Keratinocyte (primary cell): ENCODE data around the gene ID2. TPM values are rescaled to one million over a fixed set of nuclear protein-coding genes. Genes with fewer than 3 reads are reported as not detected.

Experiments used
- DNase-seq: peaks from one replicate; pipeline ENCODE4 v3.0.0-alpha.2; 2011; ENCODE audit warnings: low read depth, missing footprints, low spot score
- FAIRE-seq: peaks from 2 replicates; lab custom pipeline; 2011; peaks lifted over from hg19 to GRCh38; lab: Jason Lieb, UNC
- H2AFZ ChIP-seq: 2 replicates; pipeline ENCODE4 v1.6.0; 2012; ENCODE audit warnings: low read length, control low read depth, inconsistent platforms; ENCODE audit not compliant: control insufficient read depth
- H3K27ac ChIP-seq: 2 replicates; pipeline ENCODE4 v1.5.1; 2011; ENCODE audit warnings: low read length; ENCODE audit not compliant: control insufficient read depth, insufficient read depth
- H3K27me3 ChIP-seq: 3 replicates; pipeline ENCODE4 v1.6.0; 2011; ENCODE audit warnings: low read length; ENCODE audit not compliant: control insufficient read depth, insufficient read depth; ENCODE audit errors: extremely low read depth
- H3K36me3 ChIP-seq, 2 experiments: 2 replicates in 1 of 2; 3 replicates in 1 of 2; pipeline ENCODE4 v1.5.1; 2011; ENCODE audit warnings: low read length in 2 of 2, mild to moderate bottlenecking in 1 of 2; ENCODE audit not compliant: control insufficient read depth in 2 of 2, insufficient read depth in 2 of 2; ENCODE audit errors: extremely low read depth in 1 of 2
- H3K4me1 ChIP-seq: 3 replicates; pipeline ENCODE4 v1.5.1; 2011; ENCODE audit warnings: low read length; ENCODE audit not compliant: control insufficient read depth, insufficient read depth; ENCODE audit errors: extremely low read depth
- H3K4me2 ChIP-seq: 3 replicates; pipeline ENCODE4 v1.6.0; 2011; ENCODE audit warnings: low read depth, low read length; ENCODE audit not compliant: control insufficient read depth, insufficient read depth; ENCODE audit errors: extremely low read depth
- H3K4me3 ChIP-seq, 3 experiments: fragments of 200-600 bp in 1 of 3; sonication (generic) in 1 of 3; 2 replicates in 2 of 3; 3 replicates in 1 of 3; pipeline ENCODE4 v1.5.1; 2011 to 2016; ENCODE audit warnings: low read length in 3 of 3, mild to moderate bottlenecking in 3 of 3, control low read depth in 2 of 3, inconsistent platforms in 1 of 3, low read depth in 1 of 3, mixed read lengths in 1 of 3, mixed run types in 1 of 3, moderate library complexity in 1 of 3; ENCODE audit not compliant: control insufficient read depth in 2 of 3, insufficient read depth in 2 of 3; ENCODE audit errors: extremely low read depth in 1 of 3
- H3K79me2 ChIP-seq: 2 replicates; pipeline ENCODE4 v1.6.0; 2012; ENCODE audit warnings: low read length; ENCODE audit not compliant: control insufficient read depth, insufficient read depth
- H3K9ac ChIP-seq: 3 replicates; pipeline ENCODE4 v1.6.0; 2011; ENCODE audit warnings: low read length; ENCODE audit not compliant: control insufficient read depth, insufficient read depth; ENCODE audit errors: extremely low read depth
- H3K9me1 ChIP-seq: 3 replicates; pipeline ENCODE4 v1.6.0; 2011; ENCODE audit warnings: low read length; ENCODE audit not compliant: control insufficient read depth, insufficient read depth; ENCODE audit errors: extremely low read depth
- H3K9me3 ChIP-seq: 2 replicates; pipeline ENCODE4 v1.5.1; 2012; ENCODE audit warnings: low read depth, low read length; ENCODE audit not compliant: control insufficient read depth
- H4K20me1 ChIP-seq: 3 replicates; pipeline ENCODE4 v1.6.0; 2011; ENCODE audit warnings: low read length; ENCODE audit not compliant: control insufficient read depth, insufficient read depth; ENCODE audit errors: extremely low read depth
- EZH2 ChIP-seq: IDR thresholded peaks from one replicate; pipeline ENCODE4 v1.6.1; 2012; ENCODE audit warnings: inconsistent platforms, mild to moderate bottlenecking, low read length, moderate library complexity
- dilution Hi-C: fragments of 300-500 bp; cut with MboI; formaldehyde crosslinking; loops from one replicate; pipeline ENCODE4 v1.7.0; 2020; ENCODE audit warnings: low sequenced_read_pairs; ENCODE audit not compliant: extremely low pct_ligation_motif_present
- polyA plus RNA-seq, 5 experiments: library from polyadenylated mRNA; depleted of rRNA in 3 of 5; stranded (reverse) in 3 of 5; stranded (forward) in 1 of 5; unstranded in 1 of 5; fragments of >200 nt; gene quantifications; 1 replicate in 1 of 5; 2 replicates in 3 of 5; 3 replicates in 1 of 5; pipeline versions ENCODE4 v1.2.1 to v1.2.3, GENCODE V29; 2011 to 2012; ENCODE audit warnings: missing spikeins in 2 of 5, low read depth in 1 of 5, low replicate concordance in 1 of 5
- TF ChIP-seq, protein P1 (sequence below), 3 experiments: IDR thresholded peaks in 1 of 3; conservative IDR thresholded peaks in 1 of 3; optimal IDR thresholded peaks in 1 of 3; 2 replicates in 2 of 3; 3 replicates in 1 of 3; pipeline versions ENCODE3 to v1.5.1; 2011; ENCODE audit warnings: low read length in 3 of 3, mild to moderate bottlenecking in 3 of 3, moderate library complexity in 2 of 3, control low read depth in 1 of 3, inconsistent platforms in 1 of 3; ENCODE audit not compliant: insufficient read depth in 2 of 3; ENCODE audit errors: extremely low read depth in 1 of 3

ID2 gene
- polyA plus RNA-seq, 1 donor (not counting 4 experiments of a cell fraction or from before 2014, with no cell fraction given), result 6.3 TPM

DNA sequence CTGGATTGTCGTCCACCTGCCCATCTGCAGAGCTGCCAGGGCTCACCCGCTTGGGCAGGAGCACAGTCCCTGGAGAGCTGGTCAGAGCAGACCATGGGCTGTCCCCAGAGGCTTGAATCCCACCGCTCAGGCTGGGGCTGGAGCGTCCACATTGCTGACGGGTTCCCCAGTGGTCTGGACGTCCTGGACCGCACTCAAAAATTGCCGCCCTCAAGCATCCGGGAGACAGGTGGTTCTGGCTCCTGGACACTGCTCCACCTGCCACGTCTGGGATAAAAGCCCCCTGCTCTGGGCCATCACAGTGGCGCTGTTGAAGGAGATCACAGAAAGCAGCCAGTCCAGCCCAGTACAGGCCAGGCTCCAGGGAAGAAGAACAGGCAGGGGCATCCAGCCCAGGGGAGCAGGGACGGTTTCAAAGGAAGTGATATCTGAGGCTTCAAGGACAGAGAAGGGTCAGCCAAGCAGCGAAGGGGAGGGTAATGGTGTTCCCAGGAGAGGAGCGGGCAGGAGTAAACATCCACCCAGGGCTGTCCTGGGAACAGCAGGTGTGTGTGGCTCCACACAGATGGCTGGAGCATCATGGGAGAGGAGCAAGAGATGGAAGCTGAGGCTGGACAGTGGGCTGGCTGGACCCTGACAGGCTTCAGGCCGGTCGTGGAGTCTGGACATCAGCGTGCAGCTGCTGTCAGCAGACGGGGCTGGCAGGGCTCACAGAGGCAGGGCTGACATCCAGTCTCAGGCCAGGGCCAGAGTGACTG, 21.9 kb upstream of the ID2 start:
- Histone ChIP-seq H3K4me3 (no peak overlapping the region), H3K9ac (no peak overlapping the region), H3K36me3 (no peaks in the 10 kb centered on the region), H3K9me1 (no peaks in the 10 kb centered on the region), H4K20me1 (no peaks in the 10 kb centered on the region), H3K4me1 (no peaks in the 10 kb centered on the region), H3K9me3 (no peaks in the 10 kb centered on the region), H2AFZ (no peak overlapping the region), H3K27me3 (no peaks in the 10 kb centered on the region), H3K4me2 (no peak overlapping the region), H3K27ac (no peak overlapping the region), H3K79me2 (no peaks in the 10 kb centered on the region)
- no peak for TF ChIP-seq EZH2
- TF ChIP-seq, protein P1, sequence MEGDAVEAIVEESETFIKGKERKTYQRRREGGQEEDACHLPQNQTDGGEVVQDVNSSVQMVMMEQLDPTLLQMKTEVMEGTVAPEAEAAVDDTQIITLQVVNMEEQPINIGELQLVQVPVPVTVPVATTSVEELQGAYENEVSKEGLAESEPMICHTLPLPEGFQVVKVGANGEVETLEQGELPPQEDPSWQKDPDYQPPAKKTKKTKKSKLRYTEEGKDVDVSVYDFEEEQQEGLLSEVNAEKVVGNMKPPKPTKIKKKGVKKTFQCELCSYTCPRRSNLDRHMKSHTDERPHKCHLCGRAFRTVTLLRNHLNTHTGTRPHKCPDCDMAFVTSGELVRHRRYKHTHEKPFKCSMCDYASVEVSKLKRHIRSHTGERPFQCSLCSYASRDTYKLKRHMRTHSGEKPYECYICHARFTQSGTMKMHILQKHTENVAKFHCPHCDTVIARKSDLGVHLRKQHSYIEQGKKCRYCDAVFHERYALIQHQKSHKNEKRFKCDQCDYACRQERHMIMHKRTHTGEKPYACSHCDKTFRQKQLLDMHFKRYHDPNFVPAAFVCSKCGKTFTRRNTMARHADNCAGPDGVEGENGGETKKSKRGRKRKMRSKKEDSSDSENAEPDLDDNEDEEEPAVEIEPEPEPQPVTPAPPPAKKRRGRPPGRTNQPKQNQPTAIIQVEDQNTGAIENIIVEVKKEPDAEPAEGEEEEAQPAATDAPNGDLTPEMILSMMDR (optimal IDR thresholded peaks at IDR 0.05 in 1 of 3, IDR thresholded peaks at IDR 0.05 in 1 of 3, conservative IDR thresholded peaks at IDR 0.05 in 1 of 3; ENCODE audit: extremely low read depth in 1 of 3, insufficient read depth in 2 of 3, low read length in 3 of 3), result no peak
- DNase-seq, result no peak
- dilution Hi-C loops, result no loop called here
- FAIRE-seq, result no peak

DNA sequence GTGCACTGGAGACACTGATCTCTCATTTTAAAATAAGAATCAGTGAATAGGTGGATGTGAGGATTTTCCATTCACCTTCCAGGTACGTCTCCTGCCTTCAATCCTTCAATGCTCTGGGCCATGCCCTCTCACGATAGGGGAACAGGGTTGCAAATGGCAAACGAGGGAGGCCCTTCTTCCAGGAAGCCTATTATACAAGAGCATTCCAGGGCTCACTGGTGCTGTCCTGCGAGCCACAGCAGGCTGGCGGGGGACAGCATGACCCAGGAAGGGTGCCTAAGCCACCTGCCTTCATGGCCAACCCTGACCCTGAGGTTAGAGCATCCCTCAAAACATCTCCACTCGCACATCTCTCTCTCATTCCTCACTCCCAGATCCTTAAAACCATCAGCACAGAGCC, 20.6 kb upstream of the ID2 start:
- Histone ChIP-seq H3K36me3 (no peaks in the 10 kb centered on the region), H3K4me3 (no peak overlapping the region), H3K9me3 (no peaks in the 10 kb centered on the region), H3K27ac (no peak overlapping the region), H3K4me1 (no peaks in the 10 kb centered on the region), H4K20me1 (no peaks in the 10 kb centered on the region), H3K79me2 (no peaks in the 10 kb centered on the region), H3K27me3 (no peaks in the 10 kb centered on the region), H3K9ac (no peak overlapping the region), H3K9me1 (no peaks in the 10 kb centered on the region), H2AFZ (no peak overlapping the region), H3K4me2 (no peak overlapping the region)
- dilution Hi-C loops, result no loop called here
- DNase-seq (no peak), FAIRE-seq (no peak)
- TF ChIP-seq, protein P1 (optimal IDR thresholded peaks at IDR 0.05 in 1 of 3, IDR thresholded peaks at IDR 0.05 in 1 of 3, conservative IDR thresholded peaks at IDR 0.05 in 1 of 3; ENCODE audit: extremely low read depth in 1 of 3, insufficient read depth in 2 of 3, low read length in 3 of 3), result no peak
- no peak for TF ChIP-seq EZH2
